Cortex of kidney (tissue), 1 donor: ENCODE measurements around the gene PNPLA3.

ENCODE experiments used
- DNase-seq: peaks from one replicate; lab custom pipeline; 2025; lab: John Stamatoyannopoulos, UW

The PNPLA3 gene, protein sequence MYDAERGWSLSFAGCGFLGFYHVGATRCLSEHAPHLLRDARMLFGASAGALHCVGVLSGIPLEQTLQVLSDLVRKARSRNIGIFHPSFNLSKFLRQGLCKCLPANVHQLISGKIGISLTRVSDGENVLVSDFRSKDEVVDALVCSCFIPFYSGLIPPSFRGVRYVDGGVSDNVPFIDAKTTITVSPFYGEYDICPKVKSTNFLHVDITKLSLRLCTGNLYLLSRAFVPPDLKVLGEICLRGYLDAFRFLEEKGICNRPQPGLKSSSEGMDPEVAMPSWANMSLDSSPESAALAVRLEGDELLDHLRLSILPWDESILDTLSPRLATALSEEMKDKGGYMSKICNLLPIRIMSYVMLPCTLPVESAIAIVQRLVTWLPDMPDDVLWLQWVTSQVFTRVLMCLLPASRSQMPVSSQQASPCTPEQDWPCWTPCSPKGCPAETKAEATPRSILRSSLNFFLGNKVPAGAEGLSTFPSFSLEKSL

DNA sequence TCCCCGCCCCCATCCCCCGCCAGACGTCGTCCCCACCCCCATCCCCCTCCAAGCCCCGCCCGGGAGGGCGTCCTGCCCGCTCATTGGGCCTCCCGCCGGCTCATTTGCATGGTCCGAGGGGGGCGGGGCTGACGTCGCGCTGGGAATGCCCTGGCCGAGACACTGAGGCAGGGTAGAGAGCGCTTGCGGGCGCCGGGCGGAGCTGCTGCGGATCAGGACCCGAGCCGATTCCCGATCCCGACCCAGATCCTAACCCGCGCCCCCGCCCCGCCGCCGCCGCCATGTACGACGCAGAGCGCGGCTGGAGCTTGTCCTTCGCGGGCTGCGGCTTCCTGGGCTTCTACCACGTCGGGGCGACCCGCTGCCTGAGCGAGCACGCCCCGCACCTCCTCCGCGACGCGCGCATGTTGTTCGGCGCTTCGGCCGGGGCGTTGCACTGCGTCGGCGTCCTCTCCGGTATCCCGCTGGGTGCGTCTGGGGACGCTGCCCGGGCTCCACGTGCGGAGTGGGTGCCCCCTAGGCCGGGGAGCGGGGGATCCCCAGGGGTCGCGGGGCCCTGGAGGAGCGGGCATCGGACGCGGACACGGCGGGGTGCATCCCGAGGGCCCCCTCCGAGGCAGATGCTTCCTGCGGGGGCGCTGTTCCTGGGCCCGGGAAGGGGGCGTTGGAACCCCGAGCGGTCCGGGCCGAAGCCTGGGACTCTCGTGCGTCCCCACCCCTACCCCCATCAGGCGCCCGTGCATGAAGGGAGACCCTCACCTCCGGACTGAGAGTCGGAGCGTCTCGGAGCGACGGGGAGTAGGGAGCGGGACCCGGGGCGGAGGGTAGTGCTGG, at the start of gene PNPLA3:
Gene PNPLA3 (plus strand): TSS at position 175 of the 834 bp plus-strand sequence. CDS start 107 bp downstream, at position 282.
- no peak for DNase-seq

DNA sequence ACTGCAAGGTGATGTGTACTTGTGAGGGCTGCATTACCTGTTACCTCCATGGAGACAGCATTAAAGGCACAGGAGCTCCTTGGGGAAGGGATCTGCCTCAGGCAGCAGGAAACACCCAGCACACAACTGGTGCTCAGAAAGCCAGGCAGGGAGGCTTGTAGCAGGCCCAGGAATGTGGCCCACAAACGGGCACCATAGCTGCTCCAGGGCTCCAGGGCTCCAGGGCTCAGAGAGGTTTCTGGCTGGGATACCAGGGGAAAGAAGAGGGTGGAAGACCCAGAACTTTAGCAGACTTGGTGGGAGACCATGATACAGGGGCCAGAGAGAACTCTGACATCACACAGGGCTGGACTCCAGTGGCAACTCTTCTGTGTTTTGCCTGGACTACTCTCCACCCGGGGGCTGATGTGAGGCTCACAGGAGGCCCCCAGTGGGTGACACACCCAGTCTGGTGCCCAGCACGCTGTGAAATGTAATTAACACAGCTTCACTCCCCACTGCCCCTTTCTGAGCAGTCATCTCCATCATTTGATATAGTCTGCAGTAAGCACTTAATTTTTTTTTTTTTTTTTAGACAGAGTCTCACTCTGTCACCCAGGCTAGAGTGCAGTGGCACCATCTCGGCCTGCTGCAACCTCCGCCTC, 46.6 kb upstream of the PNPLA3 start:
- DNase-seq, result no peak

DNA sequence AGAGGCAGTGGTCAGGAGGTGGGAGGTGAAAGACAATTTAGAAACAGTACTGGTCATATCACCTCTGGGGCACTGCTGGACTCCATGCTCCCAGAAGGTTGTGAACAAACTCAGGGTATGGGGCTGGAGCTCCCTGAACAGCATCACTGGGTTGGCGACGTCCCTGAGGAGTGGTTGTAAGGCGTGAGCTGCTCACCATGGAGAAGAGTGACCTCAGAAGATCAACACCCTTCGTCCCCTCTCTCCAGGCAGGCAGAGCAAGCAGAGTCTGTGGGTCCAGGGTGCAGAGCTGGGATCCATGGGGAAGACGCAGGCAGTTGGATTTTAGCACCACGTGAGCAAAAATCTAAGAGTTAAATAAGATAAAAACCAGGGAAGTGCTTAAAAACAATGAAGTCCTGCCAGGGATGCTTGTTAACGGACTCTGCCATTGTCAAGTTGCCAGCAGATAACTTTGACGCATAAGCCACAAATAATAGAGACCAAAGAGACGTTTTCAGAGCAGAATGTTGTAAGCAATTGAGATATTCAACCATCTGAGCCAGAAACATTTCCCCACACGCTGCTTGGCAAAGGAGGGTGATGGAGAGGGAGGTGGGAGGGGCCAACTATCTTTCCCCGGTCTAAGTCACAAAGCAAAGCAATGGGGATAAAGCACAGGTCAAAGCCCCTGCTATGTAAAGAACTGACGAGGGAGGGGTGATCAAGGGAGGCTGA, 45.4 kb upstream of the PNPLA3 start:
- DNase-seq, result no peak

DNA sequence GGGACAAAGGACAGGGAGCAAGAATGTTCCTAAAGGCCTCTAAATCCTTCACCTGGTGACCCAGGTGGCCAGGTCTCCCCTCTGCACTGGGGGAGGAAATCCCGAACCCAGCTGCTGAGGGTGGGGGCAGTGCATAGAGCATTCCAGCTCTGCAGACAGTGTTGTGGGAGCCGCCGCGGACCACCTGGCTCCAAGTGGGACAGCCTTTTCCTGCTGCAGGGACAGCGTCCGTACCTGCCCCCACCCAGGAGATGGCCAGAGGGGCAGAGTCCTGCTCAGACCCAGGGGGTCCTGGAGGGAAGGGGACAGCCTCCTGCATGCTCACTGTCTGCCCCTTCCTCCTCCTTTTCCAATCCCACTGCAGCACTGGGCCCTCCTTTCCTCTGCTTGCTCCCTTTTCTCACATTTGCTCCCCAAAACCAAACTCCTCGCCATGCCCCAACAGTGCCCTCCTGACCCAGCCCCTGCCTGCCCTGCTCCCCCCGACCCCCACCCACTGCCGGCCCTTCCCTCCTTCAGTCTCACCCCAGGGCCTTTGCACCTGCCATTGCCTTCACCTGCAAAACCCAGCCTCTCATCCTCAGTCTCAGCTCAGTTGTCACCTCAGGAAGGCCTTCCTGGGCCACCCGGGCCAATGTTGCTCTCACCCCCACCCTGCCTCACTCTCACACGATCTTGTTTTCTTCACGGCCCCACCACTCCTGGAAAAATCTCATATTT, 44.6 kb upstream of the PNPLA3 start:
- no peak for DNase-seq

DNA sequence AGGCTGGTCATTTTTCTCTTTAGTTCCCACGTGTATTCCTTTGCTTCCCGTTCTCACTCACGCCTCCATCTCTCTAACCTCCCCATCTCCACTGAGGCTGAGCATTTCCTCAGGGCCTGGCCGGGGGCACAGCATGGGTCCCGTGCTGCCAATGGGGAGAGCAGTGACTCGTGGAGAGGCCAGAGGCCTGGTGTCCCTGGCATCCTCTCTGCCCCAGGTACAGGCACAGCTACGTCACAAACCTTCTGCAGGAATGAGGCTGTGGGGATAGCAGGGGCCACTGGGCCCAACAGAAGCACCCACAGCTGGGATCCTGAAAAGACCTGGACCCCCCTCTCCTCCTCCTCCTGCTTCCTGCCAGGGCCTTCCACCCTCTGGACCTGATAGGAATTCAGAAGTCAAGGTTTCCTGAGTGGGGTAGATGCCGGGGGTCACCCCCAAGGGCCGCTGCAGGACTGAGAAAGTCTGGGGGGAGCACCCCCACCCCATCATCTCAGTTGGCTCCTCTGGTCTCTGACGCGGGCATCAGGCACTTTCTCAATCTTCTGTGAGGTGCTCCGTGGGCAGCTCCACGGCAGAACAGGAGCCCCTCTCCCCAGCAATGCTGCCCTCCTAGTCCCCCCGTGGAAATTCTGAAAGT, 43.6 kb upstream of the PNPLA3 start:
- no peak for DNase-seq

DNA sequence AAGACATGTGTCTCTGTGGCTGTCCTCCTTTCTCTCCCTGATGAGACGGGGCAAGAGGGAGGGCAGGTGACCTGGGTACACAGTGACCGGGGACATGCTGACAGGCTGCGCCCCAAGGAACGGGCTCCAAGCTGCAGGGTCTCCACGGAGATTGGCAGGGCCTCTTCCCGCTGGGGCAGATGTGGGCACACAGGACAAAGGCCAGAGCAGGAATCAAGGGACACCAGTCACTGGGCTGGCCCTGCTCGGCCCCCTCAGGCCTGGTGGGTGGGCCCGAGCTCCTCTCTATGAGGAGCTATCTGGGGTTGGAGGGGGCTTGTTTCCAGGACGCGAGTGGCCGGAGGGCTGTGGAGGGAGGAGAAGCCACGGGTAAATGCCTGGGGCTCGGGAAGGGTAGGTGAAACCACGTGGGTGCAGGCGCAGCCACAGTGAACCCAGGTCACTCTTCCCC, 43.0 kb upstream of the PNPLA3 start:
- DNase-seq, result no peak

DNA sequence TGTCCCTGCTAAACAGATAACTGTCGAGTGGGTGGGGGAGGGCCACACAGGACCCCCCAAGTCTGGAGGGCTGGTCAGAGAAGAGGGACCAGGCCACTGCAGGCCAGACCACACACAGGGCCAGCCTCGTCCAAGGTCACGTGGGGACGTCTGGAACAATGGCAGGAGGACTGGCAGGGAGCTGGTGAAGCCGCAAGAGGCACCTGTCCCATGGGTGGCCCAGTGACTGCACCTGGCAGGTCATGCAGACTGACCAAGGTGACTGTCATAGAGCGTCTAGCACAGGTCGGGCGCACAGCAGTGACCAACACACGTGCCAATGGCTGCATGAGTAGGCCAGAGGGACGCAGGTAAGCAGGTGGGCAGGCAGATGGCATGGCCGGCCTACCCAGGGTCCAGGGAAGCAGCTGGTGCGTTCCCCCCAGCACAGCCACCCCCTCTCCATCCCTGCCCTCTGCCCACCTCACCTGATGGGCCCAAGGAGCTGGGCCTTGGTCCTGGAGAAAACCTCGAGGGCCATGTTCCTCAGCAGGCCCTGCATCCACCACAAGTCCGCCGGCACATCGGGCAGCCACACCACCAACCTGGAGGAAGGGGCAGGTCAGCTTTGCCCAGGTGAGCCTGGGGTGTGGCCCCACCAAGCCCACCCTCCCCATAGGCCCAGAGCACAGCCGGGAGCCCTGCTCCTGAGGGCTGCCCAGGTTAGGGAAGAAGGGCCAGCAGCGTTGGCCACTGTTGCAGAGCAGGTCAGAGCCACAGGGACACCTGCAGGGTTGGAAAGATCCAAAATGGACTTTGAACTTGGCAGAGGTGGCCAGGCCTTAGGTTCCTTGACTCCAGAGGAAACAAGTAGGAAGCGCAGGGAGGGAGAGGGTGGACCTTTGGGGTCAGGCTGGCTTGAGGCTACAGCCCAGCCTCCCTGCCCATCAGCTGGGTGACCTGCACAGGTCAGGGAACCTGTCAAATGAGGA, 42.2 kb upstream of the PNPLA3 start:
- DNase-seq, result no peak

DNA sequence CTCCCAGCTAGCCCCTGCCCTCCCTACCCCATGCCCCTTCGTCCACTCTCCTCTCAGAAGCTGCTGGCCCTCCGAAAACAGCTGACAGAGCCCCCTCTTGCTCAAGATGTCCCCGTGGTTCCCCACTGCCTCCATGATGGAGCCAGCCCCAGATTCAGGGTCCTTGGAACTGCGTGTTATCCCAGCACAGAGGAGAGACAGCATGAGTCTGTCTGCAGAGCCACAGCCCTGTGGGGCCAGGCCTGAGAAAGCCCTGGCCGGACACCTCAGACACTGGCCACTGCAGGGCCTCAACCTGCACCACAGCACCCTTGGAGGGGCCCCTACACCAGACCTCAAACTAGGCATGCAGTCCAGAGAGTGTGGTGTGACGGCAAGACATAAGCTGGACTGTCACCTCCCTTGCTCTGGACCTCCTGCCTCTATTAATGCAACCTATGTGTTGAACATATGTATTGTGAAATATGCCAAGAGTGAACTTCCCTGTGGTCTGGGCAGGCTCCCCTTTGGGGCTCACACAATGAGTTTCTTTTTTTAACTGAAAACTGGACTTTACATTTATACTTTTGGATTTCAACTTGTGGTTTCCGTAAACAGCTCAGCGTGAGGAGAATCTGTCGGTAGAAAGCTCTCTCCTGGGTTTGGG, 41.4 kb upstream of the PNPLA3 start:
- no peak for DNase-seq

DNA sequence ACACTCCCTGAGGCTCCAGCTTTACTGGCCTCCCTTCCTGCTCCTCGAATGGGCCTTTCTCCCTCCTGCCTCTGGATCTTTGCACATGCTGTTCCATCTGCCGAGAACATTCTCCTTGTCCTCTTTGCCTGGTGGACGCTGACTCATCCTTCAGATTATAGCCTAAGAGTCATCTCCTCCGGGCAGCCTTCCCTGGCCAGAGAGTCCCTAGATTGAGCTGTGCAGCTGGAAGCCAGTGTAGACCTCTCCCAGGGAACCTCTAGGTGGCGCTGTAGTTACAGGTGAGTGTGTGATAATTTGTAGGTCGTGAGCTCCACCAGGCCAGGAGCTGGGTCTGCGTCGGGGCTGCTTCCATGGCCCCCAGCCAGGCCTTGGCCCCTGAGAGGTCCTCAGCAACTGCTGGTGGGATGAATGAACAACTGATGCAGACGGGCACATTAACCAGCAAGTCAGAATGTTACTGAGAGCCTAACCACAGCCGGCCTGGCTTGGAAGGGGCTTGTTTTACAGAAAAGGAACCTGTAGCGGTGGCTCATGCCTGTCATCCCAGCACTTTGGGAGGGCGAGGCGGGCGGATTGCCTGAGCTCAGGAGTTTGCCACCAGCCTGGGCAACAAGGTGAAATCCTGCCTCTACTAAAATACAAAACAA, 40.5 kb upstream of the PNPLA3 start:
- DNase-seq, result no peak

DNA sequence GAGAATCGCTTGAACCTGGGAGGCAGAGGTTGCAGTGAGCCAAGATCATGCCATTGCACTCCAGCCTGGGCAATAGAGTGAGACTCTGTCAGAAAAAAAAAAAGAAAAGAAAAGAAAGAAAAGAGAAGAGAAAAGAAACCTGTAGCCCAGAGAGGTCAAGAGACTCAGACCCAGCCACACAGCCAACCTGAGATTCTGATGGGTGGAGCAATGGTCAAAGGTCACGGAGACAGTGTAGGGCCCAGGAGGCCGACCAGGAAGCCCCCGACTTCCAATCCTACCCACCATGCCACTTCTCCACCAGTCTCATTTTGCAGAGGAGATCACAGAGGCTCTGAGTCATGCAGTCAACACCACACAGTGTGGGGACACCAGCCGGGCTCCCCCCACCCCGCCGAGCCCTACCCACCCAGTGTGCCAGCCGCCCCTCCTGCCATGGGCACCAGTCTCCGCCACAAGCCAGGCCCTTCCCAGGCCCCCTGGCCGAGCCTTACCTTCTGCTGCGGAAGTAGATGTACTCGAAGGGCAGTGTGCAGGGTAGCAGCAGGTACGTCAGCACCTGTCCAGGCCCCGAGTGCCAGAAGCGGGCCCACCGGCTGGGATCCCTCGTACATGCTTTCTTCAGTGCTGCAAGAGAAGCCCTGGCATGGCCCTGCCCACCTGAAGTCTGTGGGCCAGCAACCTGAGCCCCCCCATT, 39.7 kb upstream of the PNPLA3 start:
- DNase-seq, result no peak

DNA sequence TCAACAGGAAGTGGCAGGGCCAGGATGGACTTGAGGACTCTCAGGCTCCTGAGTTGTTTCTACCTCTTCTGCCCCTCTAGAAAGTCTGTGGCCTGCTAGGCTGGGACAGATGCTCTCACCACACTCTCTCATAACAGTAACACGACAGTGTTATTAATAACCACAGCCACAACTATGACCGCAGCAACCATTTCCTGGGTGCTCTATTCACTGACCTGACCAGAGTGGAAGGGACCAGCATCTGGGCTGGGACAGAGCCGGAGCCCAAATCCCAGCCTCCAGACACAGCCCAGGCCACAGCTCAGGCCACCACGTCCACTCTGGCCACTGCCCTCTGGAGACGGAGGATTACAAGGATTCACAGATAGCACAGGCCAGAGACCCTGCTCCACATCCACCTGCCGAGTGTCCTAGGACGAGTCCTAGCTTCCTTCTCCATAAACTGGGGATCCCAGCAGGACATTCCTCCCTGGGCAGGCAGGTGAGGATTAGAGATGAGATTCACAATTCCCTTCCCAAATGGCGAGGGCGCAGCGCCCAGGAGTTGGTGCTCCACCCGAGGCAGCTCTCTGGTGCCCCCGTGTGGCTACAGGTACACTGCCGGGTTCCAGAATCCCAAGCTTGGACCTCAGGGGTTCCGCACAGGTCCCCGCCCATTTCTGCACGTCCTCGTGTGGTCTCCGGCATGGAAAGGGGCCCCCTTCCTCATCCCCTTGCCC, 38.8 kb upstream of the PNPLA3 start:
- DNase-seq, result no peak

DNA sequence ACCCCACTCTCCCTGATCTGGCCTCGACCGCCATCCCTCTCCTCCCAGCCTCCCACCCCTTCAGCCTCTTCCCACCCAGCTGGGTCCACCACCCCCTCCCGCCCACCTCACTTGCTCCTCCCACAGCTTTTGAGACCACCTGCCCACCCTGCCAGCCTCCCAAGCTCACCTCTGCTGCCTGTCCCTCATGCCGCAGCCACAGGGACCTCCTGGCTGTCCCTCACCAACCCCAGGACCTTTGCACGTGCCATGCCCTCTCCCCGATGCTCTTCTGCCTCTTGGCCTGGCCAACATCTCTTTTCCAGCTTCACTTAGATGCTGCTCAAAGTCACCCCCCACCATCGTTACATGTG, 38.3 kb upstream of the PNPLA3 start:
- no peak for DNase-seq

DNA sequence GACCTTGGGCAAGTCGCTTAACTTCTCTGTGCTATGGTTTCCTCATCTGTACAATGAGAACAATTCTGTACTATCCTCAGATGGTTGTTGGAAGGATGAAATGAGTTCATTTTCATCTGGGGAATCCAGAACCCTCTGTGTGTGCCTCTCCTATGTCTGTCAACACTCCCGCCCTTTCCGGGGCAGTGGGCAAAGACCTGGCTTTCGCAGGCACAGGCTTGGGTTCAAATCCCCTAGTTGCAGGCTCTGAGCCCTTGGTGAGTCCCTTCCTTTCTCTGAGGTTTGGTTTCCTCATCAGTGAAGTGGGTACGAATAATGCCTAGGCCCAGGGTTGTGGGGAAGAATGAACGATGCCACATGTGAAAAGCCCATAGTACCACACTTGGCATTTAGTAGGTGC, 37.8 kb upstream of the PNPLA3 start:
- no peak for DNase-seq

DNA sequence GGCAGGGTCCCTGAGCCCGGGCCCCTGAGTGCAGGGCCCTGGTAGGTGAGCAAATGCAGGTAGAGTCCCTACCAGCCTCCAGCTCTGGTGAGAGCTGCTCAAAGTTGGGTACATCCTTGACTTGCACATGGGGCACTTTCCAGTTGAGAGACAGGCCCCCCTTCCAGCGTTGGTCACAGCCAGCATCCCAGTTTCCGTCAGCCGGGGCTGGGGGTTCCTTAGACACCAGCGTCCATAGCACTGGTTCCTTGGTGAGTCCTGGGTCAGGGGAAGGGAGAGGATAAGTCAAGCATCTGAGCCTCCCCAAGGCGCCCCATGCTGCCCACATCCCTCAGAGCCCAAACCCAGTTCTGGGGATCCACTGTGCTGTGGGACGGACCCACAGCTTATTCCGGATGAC, 37.4 kb upstream of the PNPLA3 start:
- no peak for DNase-seq

DNA sequence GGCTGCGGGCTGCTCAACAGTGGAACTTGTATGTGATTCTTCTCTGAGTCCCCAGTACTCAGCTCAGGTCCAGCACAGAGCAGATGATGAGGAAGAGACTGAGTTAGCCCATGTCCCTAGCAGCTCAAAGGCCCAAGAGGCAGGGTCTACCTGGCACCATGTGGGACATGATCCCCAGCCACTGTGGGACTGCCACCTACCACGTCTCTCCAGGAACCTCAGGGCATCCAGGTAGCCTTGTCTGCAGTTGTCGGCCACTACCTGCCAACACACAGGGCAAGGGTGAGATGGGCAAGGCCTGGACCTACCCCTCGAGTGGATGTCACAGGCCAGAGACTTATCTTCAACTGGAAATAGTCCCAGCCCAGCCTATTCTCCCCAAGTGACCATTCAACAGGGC, 36.2 kb upstream of the PNPLA3 start:
- DNase-seq, result no peak

DNA sequence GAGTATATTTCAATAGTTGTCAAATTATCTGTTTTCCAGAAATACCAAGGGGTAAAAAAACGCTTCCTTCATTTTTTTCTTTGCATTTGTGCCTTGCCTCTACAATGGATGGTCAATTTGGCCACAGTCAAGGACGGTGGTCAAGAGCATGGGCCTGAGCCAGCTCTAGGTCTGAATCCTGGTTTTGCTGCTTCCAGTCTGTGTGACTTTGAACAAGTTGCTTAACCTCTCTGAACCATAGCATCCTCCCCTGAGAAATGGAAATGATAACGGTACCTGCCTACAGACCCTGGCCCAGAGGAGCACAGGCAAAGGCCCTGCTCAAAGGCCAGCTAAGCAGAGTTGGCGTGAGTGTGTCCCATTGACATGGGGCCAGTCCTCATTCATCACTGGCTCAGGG, 34.9 kb upstream of the PNPLA3 start:
- no peak for DNase-seq

DNA sequence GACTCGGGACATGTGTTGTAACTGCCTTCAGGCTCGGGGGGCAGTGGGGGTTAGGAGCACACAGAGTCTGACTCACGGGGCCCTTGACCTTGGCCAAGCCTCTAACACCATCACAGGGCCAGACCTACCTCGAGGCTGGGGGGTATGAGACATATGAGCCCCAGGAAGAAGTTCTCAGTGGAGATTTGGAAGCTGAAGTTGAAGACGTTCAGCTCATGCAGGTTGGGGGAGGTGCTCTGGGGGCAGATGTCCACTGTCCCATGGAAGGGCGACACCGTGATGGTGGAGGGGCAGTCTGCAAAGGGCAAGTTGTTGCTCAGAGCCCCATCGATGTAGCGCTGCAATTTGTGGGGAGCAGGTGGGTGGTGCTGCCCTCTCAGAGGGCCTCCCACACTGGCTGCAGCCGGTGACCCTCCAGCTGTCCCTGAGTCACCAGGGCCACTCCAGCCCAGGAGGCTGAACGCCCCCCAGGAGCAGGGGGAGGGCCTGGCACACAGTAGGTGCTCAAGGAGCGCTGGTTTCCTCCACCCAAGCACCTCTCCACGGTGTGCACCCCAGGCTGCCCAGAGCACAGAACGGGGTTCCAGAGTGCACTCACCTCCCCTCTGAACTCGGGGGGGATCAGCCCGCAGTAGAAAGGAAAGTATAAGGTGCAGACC, 34.3 kb upstream of the PNPLA3 start:
- DNase-seq, result no peak
